ENCODE results near the gene TTLL7. TPM values are rescaled to one million over a fixed set of nuclear protein-coding genes. Genes with fewer than 3 reads are reported as not detected.
A peak's percentile ranks its signal among the peaks of the same experiment; 100 is the strongest.

The TTLL7 gene
- total and polyA plus RNA-seq, 9 of the 15 experiments (the other 6 are each of a cell fraction or from before 2014, with no cell fraction given), result 0.63 to 2.6 (median 1.7) TPM

DNA sequence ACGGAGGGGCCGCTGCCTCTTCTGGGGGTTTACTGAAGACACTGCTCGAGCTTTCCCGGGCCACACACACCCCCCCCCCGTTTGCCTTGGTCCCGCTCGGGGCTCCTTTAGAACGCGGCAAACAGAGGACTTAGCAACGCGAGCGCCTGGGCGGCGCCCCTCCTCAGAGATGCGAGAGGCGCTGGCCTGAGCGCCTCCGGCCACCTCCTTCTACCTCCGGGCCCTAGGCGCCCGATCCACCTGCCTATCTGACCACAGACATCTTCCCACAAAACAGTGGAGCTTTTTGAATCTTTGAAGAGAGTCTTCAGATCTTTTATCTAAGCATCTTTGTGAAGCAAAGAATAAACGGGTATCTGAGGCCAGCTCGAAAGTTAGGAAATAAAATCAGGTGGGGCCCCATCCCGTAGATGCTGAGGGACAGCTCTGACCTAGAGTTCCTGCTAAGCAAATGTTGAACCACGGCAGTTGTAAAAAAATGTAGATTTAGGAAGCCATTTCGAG is 436 bp upstream of the TTLL7 start (continued):
- TF ChIP-seq, protein P1, sequence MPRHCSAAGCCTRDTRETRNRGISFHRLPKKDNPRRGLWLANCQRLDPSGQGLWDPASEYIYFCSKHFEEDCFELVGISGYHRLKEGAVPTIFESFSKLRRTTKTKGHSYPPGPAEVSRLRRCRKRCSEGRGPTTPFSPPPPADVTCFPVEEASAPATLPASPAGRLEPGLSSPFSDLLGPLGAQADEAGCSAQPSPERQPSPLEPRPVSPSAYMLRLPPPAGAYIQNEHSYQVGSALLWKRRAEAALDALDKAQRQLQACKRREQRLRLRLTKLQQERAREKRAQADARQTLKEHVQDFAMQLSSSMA (CRISPR knock-in tag; IDR thresholded peaks at IDR 0.05), result no peak
- no peak for TF ChIP-seq ZNF589 (CRISPR knock-in tag; IDR thresholded peaks at IDR 0.05; ENCODE audit: low read depth)
- TF ChIP-seq SMARCC2 (IDR thresholded peaks at IDR 0.05; ENCODE audit: low read depth), result no peak
- no peak for TF ChIP-seq TOE1 (IDR thresholded peaks at IDR 0.05; ENCODE audit: borderline replicate concordance)
- TF ChIP-seq TOE1 (CRISPR knock-in tag; IDR thresholded peaks at IDR 0.05; ENCODE audit: borderline replicate concordance, low read depth), result no peak
- no peak for TF ChIP-seq GATAD2A (IDR thresholded peaks at IDR 0.05)
- TF ChIP-seq HEY1 (CRISPR knock-in tag; IDR thresholded peaks at IDR 0.05; ENCODE audit: borderline replicate concordance), result no peak
- TF ChIP-seq, protein P2, sequence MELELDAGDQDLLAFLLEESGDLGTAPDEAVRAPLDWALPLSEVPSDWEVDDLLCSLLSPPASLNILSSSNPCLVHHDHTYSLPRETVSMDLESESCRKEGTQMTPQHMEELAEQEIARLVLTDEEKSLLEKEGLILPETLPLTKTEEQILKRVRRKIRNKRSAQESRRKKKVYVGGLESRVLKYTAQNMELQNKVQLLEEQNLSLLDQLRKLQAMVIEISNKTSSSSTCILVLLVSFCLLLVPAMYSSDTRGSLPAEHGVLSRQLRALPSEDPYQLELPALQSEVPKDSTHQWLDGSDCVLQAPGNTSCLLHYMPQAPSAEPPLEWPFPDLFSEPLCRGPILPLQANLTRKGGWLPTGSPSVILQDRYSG (tag; conservative IDR thresholded peaks at IDR 0.05; ENCODE audit: low read depth), result no peak
- TF ChIP-seq FUS (optimal IDR thresholded peaks at IDR 0.05; ENCODE audit: low read depth, low read length), result no peak
- no peak for TF ChIP-seq SRSF9 (IDR thresholded peaks at IDR 0.05; ENCODE audit: borderline replicate concordance, low read depth, low read length)
- no peak for TF ChIP-seq KLF10 (CRISPR knock-in tag; IDR thresholded peaks at IDR 0.05)
- TF ChIP-seq ARID2 (IDR thresholded peaks at IDR 0.05), result no peak
- TF ChIP-seq SRSF3 (IDR thresholded peaks at IDR 0.05; ENCODE audit: insufficient read depth, low read length), result no peak
- TF ChIP-seq KHSRP (IDR thresholded peaks at IDR 0.05), result no peak
- TF ChIP-seq ZEB2 (IDR thresholded peaks at IDR 0.05), result no peak
- no peak for TF ChIP-seq GABPB1 (CRISPR knock-in tag; IDR thresholded peaks at IDR 0.05)
- no peak for TF ChIP-seq ZNF324 (CRISPR knock-in tag; IDR thresholded peaks at IDR 0.05)
- 0 out of 2 replicates have a peak, but pooled peaks have one; percentile 69 for TF ChIP-seq ZBTB17 (CRISPR knock-in tag; IDR thresholded peaks at IDR 0.05)
- no peak for TF ChIP-seq PHTF2 (CRISPR knock-in tag; IDR thresholded peaks at IDR 0.05)
